DOHH2 (cell line): Measurements from ENCODE around the gene WDR13.

Experiments used
- CTCF ChIP-seq: fragments of 200-600 bp; sonication (generic); IDR thresholded peaks from one replicate; pipeline ENCODE4 v1.5.1; 2014; ENCODE audit warnings: antibody characterized with exemption, mild to moderate bottlenecking, low read depth, low read length; ENCODE audit not compliant: poor library complexity, severe bottlenecking
- EZH2phosphoT487 ChIP-seq: fragments of 200-600 bp; sonication (generic); IDR thresholded peaks from 2 replicates; pipeline ENCODE4 v1.6.1; 2017; ENCODE audit warnings: borderline replicate concordance, mild to moderate bottlenecking, antibody characterized with exemption, low read length, moderate library complexity, mixed read lengths

- TF ChIP-seq CTCF: no peak
- TF ChIP-seq EZH2phosphoT487: no peak
Observed at GRCh38 chrX:48590203-48591103, 6.8 kb upstream of the WDR13 start.
